ENCODE measurements around the gene COL5A1.

DNA sequence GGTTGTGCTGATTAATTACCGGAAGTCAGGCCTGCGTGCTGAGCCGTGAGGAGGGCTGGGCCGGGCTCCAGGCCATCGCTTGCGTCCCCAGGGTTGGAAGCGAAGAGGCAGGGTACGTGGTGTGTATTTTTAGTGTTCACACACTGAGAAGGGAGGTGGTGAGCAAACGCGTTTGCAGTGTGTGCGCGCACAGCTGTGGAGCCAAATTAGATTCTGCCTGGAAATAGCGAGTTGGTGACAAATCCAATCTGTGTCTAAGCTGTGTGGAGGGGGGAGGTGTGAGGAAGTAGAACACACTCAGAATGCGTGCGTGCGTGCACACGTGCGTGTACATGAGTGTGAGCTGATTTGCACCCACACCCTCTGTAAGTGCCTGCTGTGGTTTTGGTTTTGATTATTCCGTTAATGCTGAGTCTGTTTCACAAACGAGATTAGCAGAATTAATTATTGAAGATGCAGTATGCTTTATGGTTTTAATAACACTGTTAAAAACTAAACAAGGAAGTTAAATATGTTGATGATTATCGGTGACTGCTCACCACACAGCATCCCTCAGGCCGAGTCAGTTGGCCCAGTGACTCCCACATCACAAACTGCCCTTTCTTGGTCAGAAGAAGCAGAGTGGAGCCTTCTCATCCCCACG lies 127.2 kb downstream of the COL5A1 start:
- TF ChIP-seq POLR2A (IDR thresholded peaks at IDR 0.05) (no peak), EP300 (IDR thresholded peaks at IDR 0.05) (no peak), POLR2AphosphoS5 (IDR thresholded peaks at IDR 0.05) (no peak)
- TF ChIP-seq, protein P1, sequence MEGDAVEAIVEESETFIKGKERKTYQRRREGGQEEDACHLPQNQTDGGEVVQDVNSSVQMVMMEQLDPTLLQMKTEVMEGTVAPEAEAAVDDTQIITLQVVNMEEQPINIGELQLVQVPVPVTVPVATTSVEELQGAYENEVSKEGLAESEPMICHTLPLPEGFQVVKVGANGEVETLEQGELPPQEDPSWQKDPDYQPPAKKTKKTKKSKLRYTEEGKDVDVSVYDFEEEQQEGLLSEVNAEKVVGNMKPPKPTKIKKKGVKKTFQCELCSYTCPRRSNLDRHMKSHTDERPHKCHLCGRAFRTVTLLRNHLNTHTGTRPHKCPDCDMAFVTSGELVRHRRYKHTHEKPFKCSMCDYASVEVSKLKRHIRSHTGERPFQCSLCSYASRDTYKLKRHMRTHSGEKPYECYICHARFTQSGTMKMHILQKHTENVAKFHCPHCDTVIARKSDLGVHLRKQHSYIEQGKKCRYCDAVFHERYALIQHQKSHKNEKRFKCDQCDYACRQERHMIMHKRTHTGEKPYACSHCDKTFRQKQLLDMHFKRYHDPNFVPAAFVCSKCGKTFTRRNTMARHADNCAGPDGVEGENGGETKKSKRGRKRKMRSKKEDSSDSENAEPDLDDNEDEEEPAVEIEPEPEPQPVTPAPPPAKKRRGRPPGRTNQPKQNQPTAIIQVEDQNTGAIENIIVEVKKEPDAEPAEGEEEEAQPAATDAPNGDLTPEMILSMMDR (IDR thresholded peaks at IDR 0.05): no peak

Measured in upper lobe of left lung (tissue), 4 donors.